Neural cell (in vitro differentiated cells): ENCODE data around the gene C9orf40. TPM values are rescaled to one million over a fixed set of nuclear protein-coding genes. Genes with fewer than 3 reads are reported as not detected.

Experiments
- H2AFZ ChIP-seq: fragments of 200-600, 300-800 bp; sonication (generic), shearing (Covaris generic); 2 replicates; pipeline ENCODE4 v1.6.0; 2014; ENCODE audit warnings: low read depth, mild to moderate bottlenecking, antibody characterized with exemption, low read length, moderate library complexity
- H3F3A ChIP-seq: fragments of 200-600 bp; shearing (Covaris generic); 2 replicates; pipeline ENCODE4 v1.6.1; 2016; ENCODE audit warnings: mild to moderate bottlenecking, moderate library complexity, mixed read lengths, antibody characterized with exemption, low read length; ENCODE audit not compliant: insufficient read depth, poor library complexity, severe bottlenecking
- H3K27ac ChIP-seq: fragments of 200-600, 300-800 bp; sonication (generic), shearing (Covaris generic); 2 replicates; pipeline ENCODE4 v1.5.1; 2014; ENCODE audit warnings: mild to moderate bottlenecking, low read length, moderate library complexity
- H3K27me3 ChIP-seq: fragments of 300-800, 200-600 bp; sonication (generic), shearing (Covaris generic); 2 replicates; pipeline ENCODE4 v1.6.0; 2014; ENCODE audit warnings: mild to moderate bottlenecking, low read depth, low read length, moderate library complexity; ENCODE audit not compliant: insufficient read depth
- H3K36me3 ChIP-seq: fragments of 300-800, 200-600 bp; sonication (generic), shearing (Covaris generic); 2 replicates; pipeline ENCODE4 v1.5.1; 2014; ENCODE audit warnings: mild to moderate bottlenecking, antibody characterized with exemption, low read length, moderate library complexity; ENCODE audit not compliant: insufficient read depth
- H3K4me2 ChIP-seq: fragments of 300-800, 200-600 bp; sonication (generic), shearing (Covaris generic); 2 replicates; pipeline ENCODE4 v1.6.0; 2014; ENCODE audit warnings: mild to moderate bottlenecking, low read length
- H3K4me3 ChIP-seq: fragments of 300-800, 200-600 bp; sonication (generic), shearing (Covaris generic); 2 replicates; pipeline ENCODE4 v1.5.1; 2014; ENCODE audit warnings: mild to moderate bottlenecking, low read length, moderate library complexity
- H3K79me2 ChIP-seq: fragments of 200-600 bp; shearing (Covaris generic); replicated peaks from 2 replicates; pipeline ENCODE4 v1.6.0; 2014; ENCODE audit warnings: mild to moderate bottlenecking, low read length, moderate library complexity; ENCODE audit not compliant: insufficient read depth
- H3K9ac ChIP-seq: fragments of 300-800, 200-600 bp; sonication (generic), shearing (Covaris generic); 2 replicates; pipeline ENCODE4 v1.6.1; 2016; ENCODE audit warnings: mild to moderate bottlenecking, low read length, mixed read lengths
- H3K9me2 ChIP-seq: fragments of 200-600 bp; shearing (Covaris generic); 2 replicates; pipeline ENCODE4 v1.6.1; 2016; ENCODE audit warnings: mild to moderate bottlenecking, low read length, mixed read lengths; ENCODE audit not compliant: insufficient read depth
- H3K9me3 ChIP-seq: fragments of 200-600, 300-800 bp; sonication (generic), shearing (Covaris generic); 2 replicates; pipeline ENCODE4 v1.6.1; 2016; ENCODE audit warnings: mild to moderate bottlenecking, mixed run types, low read length, moderate library complexity, mixed read lengths
- H4K20me1 ChIP-seq: fragments of 200-600 bp; shearing (Covaris generic); 2 replicates; pipeline ENCODE4 v1.6.1; 2016; ENCODE audit warnings: mild to moderate bottlenecking, mixed run types; ENCODE audit not compliant: insufficient read depth
- EP300 ChIP-seq: fragments of 450-650 bp; conservative IDR thresholded peaks from 2 replicates; pipeline ENCODE4 v1.6.1; 2014; ENCODE audit warnings: antibody characterized with exemption, mild to moderate bottlenecking, moderate library complexity; ENCODE audit not compliant: poor library complexity, severe bottlenecking
- EZH2 ChIP-seq: fragments of 200-600, 300-800 bp; shearing (Covaris generic), sonication (generic); IDR thresholded peaks from 2 replicates; pipeline ENCODE4 v1.6.1; 2014; ENCODE audit warnings: antibody characterized with exemption, low read length, borderline replicate concordance, mild to moderate bottlenecking; ENCODE audit not compliant: insufficient read depth, poor library complexity, severe bottlenecking
- MXI1 ChIP-seq: fragments of 450-650 bp; conservative IDR thresholded peaks from 2 replicates; pipeline ENCODE4 v1.6.1; 2014; ENCODE audit warnings: antibody characterized with exemption, mild to moderate bottlenecking; ENCODE audit not compliant: poor library complexity, severe bottlenecking
- POLR2AphosphoS5 ChIP-seq: IDR thresholded peaks from 2 replicates; pipeline ENCODE4 v1.6.1; 2012
- RAD21 ChIP-seq: fragments of 450-650 bp; conservative IDR thresholded peaks from 2 replicates; pipeline ENCODE4 v1.6.1; 2014; ENCODE audit warnings: antibody characterized with exemption, mild to moderate bottlenecking, moderate library complexity
- SMC3 ChIP-seq: fragments of 450-650 bp; conservative IDR thresholded peaks from 2 replicates; pipeline ENCODE4 v1.6.1; 2014; ENCODE audit warnings: antibody characterized with exemption, mild to moderate bottlenecking, moderate library complexity; ENCODE audit not compliant: poor library complexity
- TAF1 ChIP-seq: IDR thresholded peaks from 2 replicates; pipeline ENCODE4 v1.6.1; 2012; ENCODE audit warnings: low read depth
- polyA plus RNA-seq: library from polyadenylated mRNA; depleted of rRNA; stranded (reverse); fragments of >200 nt; gene quantifications from 2 replicates; pipeline ENCODE4 v1.2.3, GENCODE V29; 2014
- TF ChIP-seq, protein P1 (sequence below): IDR thresholded peaks from 2 replicates; pipeline ENCODE4 v1.6.1; 2012; ENCODE audit warnings: borderline replicate concordance
- TF ChIP-seq, protein P2 (sequence below): fragments of 450-650 bp; IDR thresholded peaks from 2 replicates; pipeline ENCODE4 v1.5.1; 2014; ENCODE audit warnings: antibody characterized with exemption, mild to moderate bottlenecking, moderate library complexity; ENCODE audit not compliant: poor library complexity, severe bottlenecking

Gene C9orf40
- polyA plus RNA-seq, 1 donor from 2014 or later, result 14.4 TPM

DNA sequence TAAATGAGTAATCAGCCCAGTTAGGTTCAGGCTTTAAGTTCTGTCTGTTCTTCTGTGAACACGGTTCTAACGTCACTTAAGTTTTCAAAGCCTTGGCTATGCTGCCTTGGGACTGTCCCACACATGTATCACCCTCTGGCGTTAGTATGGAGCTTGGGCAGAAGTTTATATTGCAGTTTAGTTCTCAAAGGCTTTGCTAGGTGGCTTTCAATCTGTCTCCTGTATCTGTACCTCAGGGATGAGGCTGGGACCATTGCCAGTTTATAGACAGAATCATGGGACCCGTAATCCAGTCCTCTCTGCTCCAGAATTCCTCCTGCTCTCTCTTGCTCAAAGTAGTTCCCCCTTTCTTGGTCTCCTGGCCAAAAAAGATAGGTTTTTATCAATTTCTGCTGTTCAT, 12.1 kb downstream of the C9orf40 start:
- TF ChIP-seq TAF1 (no peak), POLR2AphosphoS5 (no peak), MXI1 (no peak)
- TF ChIP-seq, protein P1, sequence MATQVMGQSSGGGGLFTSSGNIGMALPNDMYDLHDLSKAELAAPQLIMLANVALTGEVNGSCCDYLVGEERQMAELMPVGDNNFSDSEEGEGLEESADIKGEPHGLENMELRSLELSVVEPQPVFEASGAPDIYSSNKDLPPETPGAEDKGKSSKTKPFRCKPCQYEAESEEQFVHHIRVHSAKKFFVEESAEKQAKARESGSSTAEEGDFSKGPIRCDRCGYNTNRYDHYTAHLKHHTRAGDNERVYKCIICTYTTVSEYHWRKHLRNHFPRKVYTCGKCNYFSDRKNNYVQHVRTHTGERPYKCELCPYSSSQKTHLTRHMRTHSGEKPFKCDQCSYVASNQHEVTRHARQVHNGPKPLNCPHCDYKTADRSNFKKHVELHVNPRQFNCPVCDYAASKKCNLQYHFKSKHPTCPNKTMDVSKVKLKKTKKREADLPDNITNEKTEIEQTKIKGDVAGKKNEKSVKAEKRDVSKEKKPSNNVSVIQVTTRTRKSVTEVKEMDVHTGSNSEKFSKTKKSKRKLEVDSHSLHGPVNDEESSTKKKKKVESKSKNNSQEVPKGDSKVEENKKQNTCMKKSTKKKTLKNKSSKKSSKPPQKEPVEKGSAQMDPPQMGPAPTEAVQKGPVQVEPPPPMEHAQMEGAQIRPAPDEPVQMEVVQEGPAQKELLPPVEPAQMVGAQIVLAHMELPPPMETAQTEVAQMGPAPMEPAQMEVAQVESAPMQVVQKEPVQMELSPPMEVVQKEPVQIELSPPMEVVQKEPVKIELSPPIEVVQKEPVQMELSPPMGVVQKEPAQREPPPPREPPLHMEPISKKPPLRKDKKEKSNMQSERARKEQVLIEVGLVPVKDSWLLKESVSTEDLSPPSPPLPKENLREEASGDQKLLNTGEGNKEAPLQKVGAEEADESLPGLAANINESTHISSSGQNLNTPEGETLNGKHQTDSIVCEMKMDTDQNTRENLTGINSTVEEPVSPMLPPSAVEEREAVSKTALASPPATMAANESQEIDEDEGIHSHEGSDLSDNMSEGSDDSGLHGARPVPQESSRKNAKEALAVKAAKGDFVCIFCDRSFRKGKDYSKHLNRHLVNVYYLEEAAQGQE, result no peak
- H4K20me1 ChIP-seq, result no peaks in the 10 kb centered on the region
- no peak overlapping the region for H3K9ac ChIP-seq
- H3F3A ChIP-seq, result no peaks in the 10 kb centered on the region
- H3K36me3 ChIP-seq, result no peaks in the 10 kb centered on the region
- H2AFZ ChIP-seq, result no peak overlapping the region
- H3K27ac ChIP-seq, result no peak overlapping the region
- H3K9me2 ChIP-seq, result no peaks in the 10 kb centered on the region
- no peak overlapping the region for H3K4me3 ChIP-seq
- no peaks in the 10 kb centered on the region for H3K27me3 ChIP-seq
- no peak overlapping the region for H3K4me2 ChIP-seq
- no peaks in the 10 kb centered on the region for H3K79me2 ChIP-seq
- H3K9me3 ChIP-seq, result no peaks in the 10 kb centered on the region

DNA sequence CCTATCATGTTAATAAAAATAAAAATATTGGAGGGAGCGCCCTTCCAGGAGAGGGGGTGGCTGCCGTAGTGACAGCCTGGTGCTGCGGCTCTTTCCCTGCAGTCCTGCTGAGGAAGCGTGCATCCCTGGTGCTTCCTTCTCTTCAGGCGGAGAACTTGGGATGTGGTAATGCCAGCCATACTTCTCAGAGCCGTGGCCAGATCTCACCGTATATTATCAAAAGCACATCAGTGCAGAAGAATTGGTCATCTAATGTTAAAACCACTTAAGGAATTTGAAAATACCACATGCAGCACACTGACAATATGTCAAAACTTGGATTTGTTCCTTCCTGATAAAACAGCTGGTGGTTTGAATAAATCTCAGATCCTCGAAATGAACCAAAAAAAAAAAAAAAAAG, 17.7 kb downstream of the C9orf40 start:
- Histone ChIP-seq H3F3A (no peaks in the 10 kb centered on the region), H3K27me3 (no peaks in the 10 kb centered on the region), H3K9ac (no peak overlapping the region), H3K9me2 (no peaks in the 10 kb centered on the region), H3K9me3 (no peaks in the 10 kb centered on the region), H3K36me3 (no peaks in the 10 kb centered on the region), H3K27ac (no peak overlapping the region), H3K79me2 (no peaks in the 10 kb centered on the region), H4K20me1 (no peaks in the 10 kb centered on the region), H3K4me3 (no peak overlapping the region), H3K4me2 (no peak overlapping the region), H2AFZ (no peak overlapping the region)
- TF ChIP-seq EZH2 (no peak), RAD21 (no peak), SMC3 (no peak), MXI1 (no peak), POLR2AphosphoS5 (no peak), EP300 (no peak), TAF1 (no peak)
- TF ChIP-seq, protein P1, result no peak
- TF ChIP-seq, protein P2, sequence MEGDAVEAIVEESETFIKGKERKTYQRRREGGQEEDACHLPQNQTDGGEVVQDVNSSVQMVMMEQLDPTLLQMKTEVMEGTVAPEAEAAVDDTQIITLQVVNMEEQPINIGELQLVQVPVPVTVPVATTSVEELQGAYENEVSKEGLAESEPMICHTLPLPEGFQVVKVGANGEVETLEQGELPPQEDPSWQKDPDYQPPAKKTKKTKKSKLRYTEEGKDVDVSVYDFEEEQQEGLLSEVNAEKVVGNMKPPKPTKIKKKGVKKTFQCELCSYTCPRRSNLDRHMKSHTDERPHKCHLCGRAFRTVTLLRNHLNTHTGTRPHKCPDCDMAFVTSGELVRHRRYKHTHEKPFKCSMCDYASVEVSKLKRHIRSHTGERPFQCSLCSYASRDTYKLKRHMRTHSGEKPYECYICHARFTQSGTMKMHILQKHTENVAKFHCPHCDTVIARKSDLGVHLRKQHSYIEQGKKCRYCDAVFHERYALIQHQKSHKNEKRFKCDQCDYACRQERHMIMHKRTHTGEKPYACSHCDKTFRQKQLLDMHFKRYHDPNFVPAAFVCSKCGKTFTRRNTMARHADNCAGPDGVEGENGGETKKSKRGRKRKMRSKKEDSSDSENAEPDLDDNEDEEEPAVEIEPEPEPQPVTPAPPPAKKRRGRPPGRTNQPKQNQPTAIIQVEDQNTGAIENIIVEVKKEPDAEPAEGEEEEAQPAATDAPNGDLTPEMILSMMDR, result no peak
